ENCODE data around the gene SLC52A1. TPM values are rescaled to one million over a fixed set of nuclear protein-coding genes. Genes with fewer than 3 reads are reported as not detected.

SLC52A1 gene
- total and polyA plus RNA-seq, 2 of the 13 experiments (the other 11 are each of a cell fraction or from before 2014, with no cell fraction given): 0.03 to 0.13 TPM

DNA sequence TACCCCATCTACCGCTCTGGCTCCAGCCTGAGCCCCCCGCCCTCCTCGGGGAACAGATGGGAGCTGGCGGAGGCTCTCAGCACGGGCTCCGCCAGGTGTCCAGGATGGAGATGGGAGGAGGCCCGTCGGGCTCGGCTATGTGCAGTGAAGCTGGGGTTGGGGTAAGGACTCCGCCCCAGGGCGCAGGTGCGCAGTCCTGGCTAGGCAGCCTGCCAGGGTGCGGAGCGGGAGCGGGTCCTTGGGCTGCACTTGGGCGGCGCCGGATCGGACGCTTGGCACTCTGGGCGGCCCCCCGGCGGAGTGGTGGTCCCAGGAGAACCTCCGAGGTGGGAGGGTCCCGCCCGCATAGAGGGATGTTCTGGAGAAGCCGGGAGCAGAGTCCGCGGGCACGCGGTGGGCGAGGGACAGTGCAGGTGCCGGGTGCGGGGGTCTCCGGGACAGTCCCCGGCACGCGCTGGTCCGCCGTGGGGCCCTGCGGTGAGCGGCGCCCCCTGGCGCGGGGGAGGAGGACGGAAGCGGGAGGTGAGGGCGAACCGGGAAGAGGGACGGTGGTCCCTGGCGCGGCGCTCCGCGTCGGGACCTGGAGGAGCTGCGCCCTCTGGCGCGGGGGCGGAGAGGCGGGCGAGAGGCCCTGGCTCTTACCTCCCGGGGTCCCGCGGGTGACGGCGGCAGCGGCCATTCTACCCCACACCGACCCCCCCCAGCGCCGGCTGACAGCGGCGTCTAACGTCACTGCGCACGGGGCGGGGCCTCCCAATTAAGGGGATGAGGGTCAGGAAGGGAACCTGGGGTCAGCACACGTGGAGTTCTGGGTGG, 48.1 kb downstream of the SLC52A1 start, which contains the start of gene CAMTA2 (continued):
- TF ChIP-seq ZNF180 (CRISPR knock-in tag; IDR thresholded peaks at IDR 0.05; ENCODE audit: borderline replicate concordance, low read depth): 0 out of 2 replicates have a peak, but pooled peaks have one; percentile 29
- TF ChIP-seq ZBTB21 (CRISPR knock-in tag; IDR thresholded peaks at IDR 0.05): peak; percentile 79
- TF ChIP-seq, protein P1, sequence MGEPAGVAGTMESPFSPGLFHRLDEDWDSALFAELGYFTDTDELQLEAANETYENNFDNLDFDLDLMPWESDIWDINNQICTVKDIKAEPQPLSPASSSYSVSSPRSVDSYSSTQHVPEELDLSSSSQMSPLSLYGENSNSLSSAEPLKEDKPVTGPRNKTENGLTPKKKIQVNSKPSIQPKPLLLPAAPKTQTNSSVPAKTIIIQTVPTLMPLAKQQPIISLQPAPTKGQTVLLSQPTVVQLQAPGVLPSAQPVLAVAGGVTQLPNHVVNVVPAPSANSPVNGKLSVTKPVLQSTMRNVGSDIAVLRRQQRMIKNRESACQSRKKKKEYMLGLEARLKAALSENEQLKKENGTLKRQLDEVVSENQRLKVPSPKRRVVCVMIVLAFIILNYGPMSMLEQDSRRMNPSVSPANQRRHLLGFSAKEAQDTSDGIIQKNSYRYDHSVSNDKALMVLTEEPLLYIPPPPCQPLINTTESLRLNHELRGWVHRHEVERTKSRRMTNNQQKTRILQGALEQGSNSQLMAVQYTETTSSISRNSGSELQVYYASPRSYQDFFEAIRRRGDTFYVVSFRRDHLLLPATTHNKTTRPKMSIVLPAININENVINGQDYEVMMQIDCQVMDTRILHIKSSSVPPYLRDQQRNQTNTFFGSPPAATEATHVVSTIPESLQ (CRISPR knock-in tag; conservative IDR thresholded peaks at IDR 0.05): no peak
- TF ChIP-seq ZKSCAN1 (IDR thresholded peaks at IDR 0.05; ENCODE audit: low read length): no peak
- no peak for TF ChIP-seq SAFB2 (CRISPR knock-in tag; IDR thresholded peaks at IDR 0.05; ENCODE audit: borderline replicate concordance, low read depth)
- no peak for TF ChIP-seq ZNF382 (CRISPR knock-in tag; IDR thresholded peaks at IDR 0.05; ENCODE audit: borderline replicate concordance)
- TF ChIP-seq MEIS1 (CRISPR knock-in tag; IDR thresholded peaks at IDR 0.05; ENCODE audit: borderline replicate concordance): no peak; the same call in 1 of the 2 replicates
- TF ChIP-seq PRMT3 (CRISPR knock-in tag; IDR thresholded peaks at IDR 0.05; ENCODE audit: borderline replicate concordance, low read depth): no peak
- TF ChIP-seq ZNF143 (CRISPR knock-in tag; IDR thresholded peaks at IDR 0.05): 0 out of 2 replicates have a peak, but pooled peaks have one; percentile 15
- no peak for TF ChIP-seq TCF7 (IDR thresholded peaks at IDR 0.05; ENCODE audit: low read depth)
- 0 out of 2 replicates have a peak, but pooled peaks have one; percentile 20 for TF ChIP-seq FOXJ3 (CRISPR knock-in tag; IDR thresholded peaks at IDR 0.05; ENCODE audit: borderline replicate concordance)
- TF ChIP-seq ZNF563 (CRISPR knock-in tag; IDR thresholded peaks at IDR 0.05): peak; percentile 58; the same call in 1 of the 2 replicates
- TF ChIP-seq CEBPB (IDR thresholded peaks at IDR 0.05; ENCODE audit: borderline replicate concordance, low read depth, low read length): no peak
- TF ChIP-seq JUN (CRISPR knock-in tag; IDR thresholded peaks at IDR 0.05): no peak
- no peak; the same call in 1 of the 2 replicates for TF ChIP-seq ARHGAP35 (CRISPR knock-in tag; IDR thresholded peaks at IDR 0.05; ENCODE audit: borderline replicate concordance)
- no peak for TF ChIP-seq RFX5 (IDR thresholded peaks at IDR 0.05; ENCODE audit: low read depth, low read length)
- no peak for TF ChIP-seq ZNF24 (IDR thresholded peaks at IDR 0.05)
- TF ChIP-seq, protein P2, sequence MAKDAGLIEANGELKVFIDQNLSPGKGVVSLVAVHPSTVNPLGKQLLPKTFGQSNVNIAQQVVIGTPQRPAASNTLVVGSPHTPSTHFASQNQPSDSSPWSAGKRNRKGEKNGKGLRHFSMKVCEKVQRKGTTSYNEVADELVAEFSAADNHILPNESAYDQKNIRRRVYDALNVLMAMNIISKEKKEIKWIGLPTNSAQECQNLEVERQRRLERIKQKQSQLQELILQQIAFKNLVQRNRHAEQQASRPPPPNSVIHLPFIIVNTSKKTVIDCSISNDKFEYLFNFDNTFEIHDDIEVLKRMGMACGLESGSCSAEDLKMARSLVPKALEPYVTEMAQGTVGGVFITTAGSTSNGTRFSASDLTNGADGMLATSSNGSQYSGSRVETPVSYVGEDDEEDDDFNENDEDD (CRISPR knock-in tag; IDR thresholded peaks at IDR 0.05; ENCODE audit: borderline replicate concordance): peak; percentile 83; the same call in 1 of the 2 replicates
- TF ChIP-seq MXD4 (CRISPR knock-in tag; IDR thresholded peaks at IDR 0.05): peak; percentile 65; the same call in 1 of the 2 replicates
- 0 out of 2 replicates have a peak, but pooled peaks have one; percentile 66 for TF ChIP-seq ZNF224 (CRISPR knock-in tag; IDR thresholded peaks at IDR 0.05)
- TF ChIP-seq CENPX (CRISPR knock-in tag; IDR thresholded peaks at IDR 0.05): no peak
- TF ChIP-seq ZNF577 (CRISPR knock-in tag; IDR thresholded peaks at IDR 0.05; ENCODE audit: borderline replicate concordance, low read depth): no peak
- TF ChIP-seq SRF (IDR thresholded peaks at IDR 0.05; ENCODE audit: low read depth, low read length): peak; percentile 94
- TF ChIP-seq, protein P3, sequence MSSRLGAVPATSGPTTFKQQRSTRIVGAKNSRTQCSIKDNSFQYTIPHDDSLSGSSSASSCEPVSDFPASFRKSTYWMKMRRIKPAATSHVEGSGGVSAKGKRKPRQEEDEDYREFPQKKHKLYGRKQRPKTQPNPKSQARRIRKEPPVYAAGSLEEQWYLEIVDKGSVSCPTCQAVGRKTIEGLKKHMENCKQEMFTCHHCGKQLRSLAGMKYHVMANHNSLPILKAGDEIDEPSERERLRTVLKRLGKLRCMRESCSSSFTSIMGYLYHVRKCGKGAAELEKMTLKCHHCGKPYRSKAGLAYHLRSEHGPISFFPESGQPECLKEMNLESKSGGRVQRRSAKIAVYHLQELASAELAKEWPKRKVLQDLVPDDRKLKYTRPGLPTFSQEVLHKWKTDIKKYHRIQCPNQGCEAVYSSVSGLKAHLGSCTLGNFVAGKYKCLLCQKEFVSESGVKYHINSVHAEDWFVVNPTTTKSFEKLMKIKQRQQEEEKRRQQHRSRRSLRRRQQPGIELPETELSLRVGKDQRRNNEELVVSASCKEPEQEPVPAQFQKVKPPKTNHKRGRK (CRISPR knock-in tag; IDR thresholded peaks at IDR 0.05): no peak

All from HepG2 (cell line).